GM12878 (cell line): ENCODE measurements around the gene SCGB1A1. TPM values are rescaled to one million over a fixed set of nuclear protein-coding genes. Genes with fewer than 3 reads are reported as not detected.

Experiments
- ATAC-seq: fragments of 200-7000 bp; cut with Tn5 transposase; 3 replicates; pipeline ENCODE4 v1.9.1; 2020; ENCODE audit warnings: mild to moderate bottlenecking, moderate library complexity
- BruUV-seq: library from RNA; stranded (reverse); fragments of 400-500 nt; replicated peaks from 2 replicates; lab custom pipeline; 2021; lab: Mats Ljungman, UMichigan
- CTCF ChIA-PET: fragments of 300-600 bp; sonication (Branson Sonifier 250); formaldehyde crosslinking; extraction: SDS; loops from one replicate; lab custom pipeline; 2021; ENCODE audit warnings: inconsistent platforms; lab: Yijun Ruan, JAX
- POLR2A ChIA-PET: fragments of 350-600 bp; formaldehyde crosslinking; extraction: SDS; loops from one replicate; lab custom pipeline; 2021; ENCODE audit warnings: inconsistent platforms; lab: Charles Lee
- RAD21 ChIA-PET: fragments of 300-600 bp; sonication (Branson Sonifier 250); formaldehyde crosslinking; loops from one replicate; lab custom pipeline; 2023; ENCODE audit warnings: antibody characterized with exemption; ENCODE audit not compliant: unreplicated experiment; lab: Charles Lee
- SMC1A ChIA-PET: fragments of 300-600 bp; sonication (Branson Sonifier 250); formaldehyde crosslinking; loops from one replicate; lab custom pipeline; 2023; ENCODE audit not compliant: unreplicated experiment, uncharacterized antibody; lab: Charles Lee
- DNase-seq: peaks from one replicate; pipeline ENCODE4 v3.0.0-alpha.2; 2011; ENCODE audit warnings: low read depth, low spot score
- FAIRE-seq: peaks from 3 replicates; lab custom pipeline; 2011; peaks lifted over from hg19 to GRCh38; lab: Jason Lieb, UNC
- H2AFZ ChIP-seq: 2 replicates; pipeline ENCODE4 v1.6.0; 2011; ENCODE audit warnings: low read depth, low read length, control low read depth; ENCODE audit not compliant: control insufficient read depth
- H3K27ac ChIP-seq: 2 replicates; pipeline ENCODE4 v1.5.1; 2011; ENCODE audit warnings: control low read depth; ENCODE audit not compliant: control insufficient read depth, insufficient read depth
- H3K27me3 ChIP-seq, 2 experiments: replicated peaks in 1 of 2; 2 replicates each; pipeline versions ENCODE4 v1.6.0 to v1.6.1; 2011; ENCODE audit warnings: low read length in 1 of 2; ENCODE audit not compliant: control insufficient read depth in 2 of 2, insufficient read depth in 2 of 2
- H3K36me3 ChIP-seq, 2 experiments: 2 replicates each; pipeline ENCODE4 v1.5.1; 2011; ENCODE audit warnings: low read length in 1 of 2; ENCODE audit not compliant: control insufficient read depth in 2 of 2, insufficient read depth in 2 of 2
- H3K4me1 ChIP-seq: 2 replicates; pipeline ENCODE4 v1.6.1; 2011; ENCODE audit warnings: mild to moderate bottlenecking, low read length, moderate library complexity, mixed read lengths; ENCODE audit not compliant: control insufficient read depth, insufficient read depth
- H3K4me2 ChIP-seq: 2 replicates; pipeline ENCODE4 v1.6.0; 2011; ENCODE audit warnings: control low read depth; ENCODE audit not compliant: control insufficient read depth, insufficient read depth
- H3K4me3 ChIP-seq: fragments of 200-600 bp; sonication (generic); 2 replicates; pipeline ENCODE4 v1.5.1; 2016
- H3K79me2 ChIP-seq: 2 replicates; pipeline ENCODE4 v1.6.0; 2011; ENCODE audit warnings: low read length; ENCODE audit not compliant: control insufficient read depth, insufficient read depth
- H3K9ac ChIP-seq: 2 replicates; pipeline ENCODE4 v1.8.0; 2011; ENCODE audit warnings: low read length, control low read depth, mixed read lengths; ENCODE audit not compliant: control insufficient read depth, insufficient read depth
- H3K9me3 ChIP-seq: replicated peaks from 3 replicates; pipeline ENCODE4 v1.5.1; 2011; ENCODE audit warnings: mild to moderate bottlenecking, low read length; ENCODE audit not compliant: control insufficient read depth, insufficient read depth
- H4K20me1 ChIP-seq: 2 replicates; pipeline ENCODE4 v1.6.0; 2011; ENCODE audit not compliant: control insufficient read depth, insufficient read depth
- ATF3 ChIP-seq: IDR thresholded peaks from 2 replicates; pipeline ENCODE4 v1.6.1; 2011; ENCODE audit warnings: low read depth, mild to moderate bottlenecking, low read length, moderate library complexity, borderline replicate concordance; ENCODE audit errors: extremely low read depth
- BCLAF1 ChIP-seq: fragments of 450-650 bp; IDR thresholded peaks from 2 replicates; pipeline ENCODE4 v1.6.1; 2017; ENCODE audit warnings: antibody characterized with exemption, mild to moderate bottlenecking, moderate library complexity
- E2F8 ChIP-seq: fragments of 450-650 bp; IDR thresholded peaks from 2 replicates; pipeline ENCODE4 v1.6.1; 2018; ENCODE audit warnings: mild to moderate bottlenecking, low read depth, moderate library complexity; ENCODE audit not compliant: partially characterized antibody
- FOS ChIP-seq: IDR thresholded peaks from 3 replicates; pipeline ENCODE4 v1.6.1; 2011; ENCODE audit warnings: borderline replicate concordance; ENCODE audit not compliant: insufficient read length; ENCODE audit errors: extremely low read depth
- FOXK2 ChIP-seq: fragments of 450-650 bp; IDR thresholded peaks from 2 replicates; pipeline ENCODE4 v1.6.1; 2017; ENCODE audit warnings: mild to moderate bottlenecking, moderate library complexity
- MTA3 ChIP-seq: IDR thresholded peaks from 2 replicates; pipeline ENCODE4 v1.6.1; 2012; ENCODE audit warnings: low read length, inconsistent platforms, borderline replicate concordance
- POLR2AphosphoS2 ChIP-seq: IDR thresholded peaks from 2 replicates; pipeline ENCODE4 v1.6.1; 2011; ENCODE audit warnings: low read depth, mild to moderate bottlenecking, low read length, improper control_type of control experiment, moderate library complexity
- RFX5 ChIP-seq: IDR thresholded peaks from 2 replicates; pipeline ENCODE4 v1.6.1; 2011; ENCODE audit warnings: low read depth, low read length, improper control_type of control experiment
- SUPT20H ChIP-seq: IDR thresholded peaks from 2 replicates; pipeline ENCODE4 v1.6.1; 2011; ENCODE audit warnings: low read depth, mild to moderate bottlenecking, low read length, moderate library complexity, borderline replicate concordance; ENCODE audit not compliant: control insufficient read depth
- WGBS: methylation state at CpG from one replicate; pipeline ENCODE4 v1.1.6; 2016; ENCODE audit warnings: low lambda C conversion rate; ENCODE audit not compliant: insufficient replicate concordance, insufficient coverage; ENCODE audit errors: missing lambda C conversion rate; 5-methylcytosine and 5-hydroxymethylcytosine counted together
- in situ Hi-C: fragments of 300-500 bp; cut with MboI; formaldehyde crosslinking; loops from 9 replicates; pipeline ENCODE4 v1.14.3; 2018; ENCODE audit warnings: mixed read lengths
- intact Hi-C: fragments of 100-400 bp; cut with micrococcal nuclease; formaldehyde crosslinking; loops from one replicate; pipeline ENCODE4 v1.14.2; 2022; ENCODE audit not compliant: unreplicated experiment
- polyA plus RNA-seq, 11 experiments: library from polyadenylated mRNA; depleted of rRNA in 4 of 11; unstranded in 6 of 11; stranded (reverse) in 5 of 11; fragments of >200 nt; fragmentation: Nextera tagmentation in 4 of 11; fragmentation: Illumina TruSeq in 1 of 11; extraction: Ambion mirVana in 4 of 11; extraction: Trizol in 1 of 11; gene quantifications; 1 replicate in 1 of 11; 2 replicates in 10 of 11; pipeline versions ENCODE4 v1.2.1 to v1.2.3, GENCODE V29; 2011 to 2016; ENCODE audit warnings: inconsistent platforms in 2 of 11, missing spikeins in 2 of 11, low read depth in 1 of 11
- total RNA-seq, 4 experiments: library from RNA; depleted of rRNA in 3 of 4; stranded (reverse); fragments of >200 nt in 3 of 4; fragmentation: Illumina TruSeq in 1 of 4; extraction: Trizol in 1 of 4; gene quantifications; 2 replicates each; pipeline versions ENCODE4 v1.2.1 to v1.2.3, GENCODE V29; 2013 to 2021
- TF ChIP-seq, protein P1 (sequence below): fragments of 450-650 bp; IDR thresholded peaks from 2 replicates; pipeline ENCODE4 v1.6.1; 2016; ENCODE audit warnings: mild to moderate bottlenecking

SCGB1A1 gene
- total and polyA plus RNA-seq, 10 of the 15 experiments (the other 5 are each of a cell fraction or from before 2014, with no cell fraction given): not detected

GRCh38 chr11:62402226-62402959 lies 16.4 kb upstream of the SCGB1A1 start (continued):
- no peak for TF ChIP-seq E2F8
- TF ChIP-seq, protein P1, sequence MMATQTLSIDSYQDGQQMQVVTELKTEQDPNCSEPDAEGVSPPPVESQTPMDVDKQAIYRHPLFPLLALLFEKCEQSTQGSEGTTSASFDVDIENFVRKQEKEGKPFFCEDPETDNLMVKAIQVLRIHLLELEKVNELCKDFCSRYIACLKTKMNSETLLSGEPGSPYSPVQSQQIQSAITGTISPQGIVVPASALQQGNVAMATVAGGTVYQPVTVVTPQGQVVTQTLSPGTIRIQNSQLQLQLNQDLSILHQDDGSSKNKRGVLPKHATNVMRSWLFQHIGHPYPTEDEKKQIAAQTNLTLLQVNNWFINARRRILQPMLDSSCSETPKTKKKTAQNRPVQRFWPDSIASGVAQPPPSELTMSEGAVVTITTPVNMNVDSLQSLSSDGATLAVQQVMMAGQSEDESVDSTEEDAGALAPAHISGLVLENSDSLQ: no peak

DNA sequence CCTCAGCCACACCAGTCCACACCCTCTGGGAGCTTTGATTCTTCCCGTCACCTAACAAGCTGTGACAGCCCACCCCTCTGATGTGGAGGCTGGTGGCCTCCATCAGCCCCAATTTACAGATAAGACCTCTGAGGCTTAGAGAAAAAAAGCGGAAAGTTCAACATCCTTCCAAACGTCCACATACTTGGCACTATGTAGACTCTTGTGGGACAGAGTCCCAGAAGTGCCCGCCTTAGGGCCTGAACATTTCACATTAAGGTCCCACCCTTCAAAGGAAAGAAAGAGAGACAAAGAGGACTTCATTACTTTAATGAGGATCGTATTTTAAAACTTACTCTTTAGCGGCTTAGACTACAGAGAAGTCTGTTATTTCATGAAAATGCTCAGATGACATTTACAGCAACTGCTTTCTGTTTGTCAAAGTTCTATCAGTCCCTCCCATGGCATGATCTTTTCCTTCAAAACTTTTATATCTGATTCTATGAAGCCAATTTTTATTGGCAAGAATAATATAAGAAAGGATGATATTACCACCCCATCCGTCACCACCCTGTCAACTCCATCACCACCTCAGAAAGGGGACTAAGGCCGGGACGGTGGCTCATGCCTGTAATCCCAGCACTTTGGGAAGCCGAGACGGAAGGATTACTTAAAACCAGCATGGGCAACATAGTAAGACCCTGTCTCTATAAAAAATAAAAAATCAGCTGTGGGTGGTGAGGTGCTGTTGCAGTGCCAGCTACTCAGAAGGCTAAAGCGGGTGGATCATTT lies 15.7 kb upstream of the SCGB1A1 start:
- SMC1A ChIA-PET: interaction anchor here (1.8 kb wide), 1 partner anchor 8 kb away, joined by 4 read pairs; no protein-coding TSS in a partner anchor
- ATAC-seq (no peak), DNase-seq (no peak), FAIRE-seq (no peak)
- H3K4me2 ChIP-seq: no peak overlapping the region
- no peaks in the 10 kb centered on the region for H3K4me1 ChIP-seq
- no peaks in the 10 kb centered on the region for H3K36me3 ChIP-seq
- RAD21 ChIA-PET: interaction anchor here (1.2 kb wide), 1 partner anchor 8 kb away, joined by 4 read pairs; no protein-coding TSS in a partner anchor
- no peaks in the 10 kb centered on the region for H3K79me2 ChIP-seq
- no peak overlapping the region for H3K27ac ChIP-seq
- CTCF ChIA-PET: interaction anchor here (1.2 to 2.4 kb wide), 2 partner anchors 8 to 21 kb away, joined by 3 to 10 read pairs; no protein-coding TSS in a partner anchor
- 60% methylated on average over 12 of the region's 12 CpGs for WGBS
- no peak overlapping the region for H2AFZ ChIP-seq
- in situ Hi-C loops (no loop called here), intact Hi-C loops (no loop called here)
- POLR2A ChIA-PET: no interaction called here
- BruUV-seq: no TSS peak
- H3K27me3 ChIP-seq: no peaks in the 10 kb centered on the region
- H4K20me1 ChIP-seq: no peaks in the 10 kb centered on the region
- H3K4me3 ChIP-seq: no peak overlapping the region
- no peak overlapping the region for H3K9ac ChIP-seq
- H3K9me3 ChIP-seq: no peaks in the 10 kb centered on the region
- TF ChIP-seq BCLAF1 (no peak), RFX5 (no peak), FOS (no peak), FOXK2 (no peak), SUPT20H (no peak), ATF3 (no peak), MTA3 (no peak), POLR2AphosphoS2 (no peak)
